Measurements from ENCODE around the gene TSHZ1. TPM values are rescaled to one million over a fixed set of nuclear protein-coding genes. Genes with fewer than 3 reads are reported as not detected.

TSHZ1 gene
- total RNA-seq, 1 donor from 2014 or later, result 12.2 TPM

DNA sequence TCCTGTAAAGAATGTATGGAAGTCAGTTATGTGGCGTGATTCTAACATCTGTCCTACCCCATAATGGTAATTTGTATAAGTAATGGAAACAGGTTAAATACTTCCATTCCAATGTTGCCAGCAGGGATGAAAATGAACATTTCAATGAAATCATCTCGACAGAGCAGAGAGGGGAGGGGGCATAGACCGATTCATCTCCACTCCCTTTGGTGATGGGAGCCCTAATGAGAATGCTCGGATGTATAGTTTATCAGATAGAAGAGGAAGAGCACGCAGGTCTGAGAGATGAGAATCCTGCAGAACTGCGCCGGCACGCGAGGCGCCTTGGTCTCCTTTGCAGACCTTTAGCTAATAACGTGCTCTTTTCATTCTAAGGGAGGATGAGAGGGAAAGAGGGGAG lies 61.4 kb downstream of the TSHZ1 start:
- H3K27me3 Mint-ChIP-seq (ENCODE audit: unreplicated experiment), result no peaks in the 10 kb centered on the region
- peaks cover 3% of the 10 kb centered on the region for H3K4me1 Mint-ChIP-seq (ENCODE audit: unreplicated experiment)
- TF ChIP-seq, protein P1, sequence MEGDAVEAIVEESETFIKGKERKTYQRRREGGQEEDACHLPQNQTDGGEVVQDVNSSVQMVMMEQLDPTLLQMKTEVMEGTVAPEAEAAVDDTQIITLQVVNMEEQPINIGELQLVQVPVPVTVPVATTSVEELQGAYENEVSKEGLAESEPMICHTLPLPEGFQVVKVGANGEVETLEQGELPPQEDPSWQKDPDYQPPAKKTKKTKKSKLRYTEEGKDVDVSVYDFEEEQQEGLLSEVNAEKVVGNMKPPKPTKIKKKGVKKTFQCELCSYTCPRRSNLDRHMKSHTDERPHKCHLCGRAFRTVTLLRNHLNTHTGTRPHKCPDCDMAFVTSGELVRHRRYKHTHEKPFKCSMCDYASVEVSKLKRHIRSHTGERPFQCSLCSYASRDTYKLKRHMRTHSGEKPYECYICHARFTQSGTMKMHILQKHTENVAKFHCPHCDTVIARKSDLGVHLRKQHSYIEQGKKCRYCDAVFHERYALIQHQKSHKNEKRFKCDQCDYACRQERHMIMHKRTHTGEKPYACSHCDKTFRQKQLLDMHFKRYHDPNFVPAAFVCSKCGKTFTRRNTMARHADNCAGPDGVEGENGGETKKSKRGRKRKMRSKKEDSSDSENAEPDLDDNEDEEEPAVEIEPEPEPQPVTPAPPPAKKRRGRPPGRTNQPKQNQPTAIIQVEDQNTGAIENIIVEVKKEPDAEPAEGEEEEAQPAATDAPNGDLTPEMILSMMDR (IDR thresholded peaks at IDR 0.05), result no peak
- no peak overlapping the region for H3K4me3 Mint-ChIP-seq (ENCODE audit: unreplicated experiment)
- no peak overlapping the region for H3K27ac Mint-ChIP-seq (ENCODE audit: unreplicated experiment)
- no peak for DNase-seq (ENCODE audit: extremely low spot score, unreplicated experiment)
- no peaks in the 10 kb centered on the region for H3K9me3 Mint-ChIP-seq (ENCODE audit: unreplicated experiment)
- H3K36me3 Mint-ChIP-seq (ENCODE audit: unreplicated experiment), result no peaks in the 10 kb centered on the region

DNA sequence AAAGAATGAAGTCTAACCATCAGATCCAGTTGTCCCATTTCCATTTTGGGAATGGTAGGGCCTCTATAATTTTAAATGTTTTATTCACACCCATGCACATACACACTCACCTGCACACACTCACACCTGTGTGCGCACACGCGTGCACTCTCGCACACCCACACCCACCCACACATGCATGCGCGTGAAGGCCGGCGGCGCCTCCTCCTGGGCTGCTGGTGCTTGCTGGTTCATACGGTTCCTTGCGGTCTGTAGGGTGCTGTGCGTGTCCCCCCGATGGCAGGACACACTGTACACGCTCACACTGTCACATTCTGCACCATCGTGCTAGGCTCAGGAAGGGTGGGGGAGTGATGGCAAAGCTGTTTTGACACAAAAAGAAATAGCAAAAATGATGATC lies 63.2 kb downstream of the TSHZ1 start:
- no peak overlapping the region for H3K27ac Mint-ChIP-seq (ENCODE audit: unreplicated experiment)
- DNase-seq (ENCODE audit: extremely low spot score, unreplicated experiment), result no peak
- no peaks in the 10 kb centered on the region for H3K9me3 Mint-ChIP-seq (ENCODE audit: unreplicated experiment)
- TF ChIP-seq, protein P1 (IDR thresholded peaks at IDR 0.05), result no peak
- H3K4me1 Mint-ChIP-seq (ENCODE audit: unreplicated experiment), result peaks cover 6% of the 10 kb centered on the region
- H3K27me3 Mint-ChIP-seq (ENCODE audit: unreplicated experiment), result no peaks in the 10 kb centered on the region
- no peak overlapping the region for H3K4me3 Mint-ChIP-seq (ENCODE audit: unreplicated experiment)
- no peaks in the 10 kb centered on the region for H3K36me3 Mint-ChIP-seq (ENCODE audit: unreplicated experiment)

DNA sequence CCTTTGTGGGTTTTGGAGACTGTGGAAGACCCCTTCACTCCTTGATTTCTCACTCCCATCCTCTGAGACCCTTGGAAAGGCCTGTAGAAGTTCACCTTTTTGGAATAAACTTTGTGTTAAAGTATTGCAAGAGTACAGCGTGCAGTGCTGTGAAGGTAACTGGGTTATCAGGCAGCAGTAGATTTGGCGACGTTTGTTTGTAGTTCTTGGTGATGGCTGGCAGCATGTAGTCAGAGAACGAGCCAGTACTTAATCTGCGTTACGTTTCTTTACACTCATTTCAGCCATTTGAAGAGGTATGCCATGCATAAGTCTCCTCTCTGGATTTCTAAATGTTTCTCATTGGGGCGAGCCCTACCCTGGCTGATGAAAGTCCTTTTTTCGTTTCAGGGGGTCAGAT lies 64.6 kb downstream of the TSHZ1 start:
- Mint-ChIP-seq H3K27ac (ENCODE audit: unreplicated experiment) (no peak overlapping the region), H3K4me3 (ENCODE audit: unreplicated experiment) (no peak overlapping the region), H3K9me3 (ENCODE audit: unreplicated experiment) (no peaks in the 10 kb centered on the region), H3K27me3 (ENCODE audit: unreplicated experiment) (no peaks in the 10 kb centered on the region), H3K36me3 (ENCODE audit: unreplicated experiment) (no peaks in the 10 kb centered on the region), H3K4me1 (ENCODE audit: unreplicated experiment) (peaks cover 5% of the 10 kb centered on the region)
- DNase-seq (ENCODE audit: extremely low spot score, unreplicated experiment), result no peak
- TF ChIP-seq, protein P1 (IDR thresholded peaks at IDR 0.05), result no peak

DNA sequence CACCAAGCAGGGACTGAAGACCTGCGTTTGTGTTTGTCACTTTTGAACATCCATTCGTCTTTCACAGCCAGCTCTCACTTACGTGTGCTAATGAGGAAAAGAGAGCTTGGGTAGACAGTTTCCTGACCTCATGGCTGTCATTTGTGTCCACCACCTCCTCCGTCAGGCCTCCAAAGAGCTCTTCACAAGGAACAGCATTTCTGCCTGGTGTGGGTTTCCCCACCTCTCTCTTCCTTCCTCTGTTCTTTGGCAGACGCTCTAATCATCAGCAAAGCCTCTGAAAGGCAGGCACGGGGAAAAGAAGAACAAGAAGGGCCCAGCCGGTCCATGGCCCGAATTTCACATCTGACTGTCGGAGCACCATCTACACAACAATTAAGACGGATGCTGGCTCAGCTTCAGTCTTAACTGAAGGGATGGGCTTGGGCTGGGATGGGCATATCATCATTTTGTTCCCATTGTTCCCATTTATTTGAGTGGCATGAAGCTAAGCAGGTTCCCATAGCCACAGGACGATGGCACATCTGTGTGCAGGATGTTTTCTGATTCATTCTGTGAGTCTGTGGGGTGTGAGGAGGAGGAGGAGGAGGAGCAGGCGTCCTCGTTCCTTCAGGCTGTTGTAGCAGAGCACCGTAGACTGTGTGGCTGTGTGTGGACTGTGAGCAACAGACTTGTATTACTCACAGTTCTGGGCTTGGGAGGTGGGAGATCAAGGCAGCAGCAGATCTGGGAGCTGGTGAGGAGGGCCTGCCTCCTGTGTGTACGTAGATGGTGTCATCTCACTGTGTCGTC lies 66.4 kb downstream of the TSHZ1 start:
- Mint-ChIP-seq H3K4me3 (ENCODE audit: unreplicated experiment) (no peak overlapping the region), H3K4me1 (ENCODE audit: unreplicated experiment) (peaks cover 10% of the 10 kb centered on the region), H3K27ac (ENCODE audit: unreplicated experiment) (no peak overlapping the region), H3K27me3 (ENCODE audit: unreplicated experiment) (no peaks in the 10 kb centered on the region), H3K36me3 (ENCODE audit: unreplicated experiment) (no peaks in the 10 kb centered on the region), H3K9me3 (ENCODE audit: unreplicated experiment) (no peaks in the 10 kb centered on the region)
- DNase-seq (ENCODE audit: extremely low spot score, unreplicated experiment), result no peak
- TF ChIP-seq, protein P1 (IDR thresholded peaks at IDR 0.05), result no peak

DNA sequence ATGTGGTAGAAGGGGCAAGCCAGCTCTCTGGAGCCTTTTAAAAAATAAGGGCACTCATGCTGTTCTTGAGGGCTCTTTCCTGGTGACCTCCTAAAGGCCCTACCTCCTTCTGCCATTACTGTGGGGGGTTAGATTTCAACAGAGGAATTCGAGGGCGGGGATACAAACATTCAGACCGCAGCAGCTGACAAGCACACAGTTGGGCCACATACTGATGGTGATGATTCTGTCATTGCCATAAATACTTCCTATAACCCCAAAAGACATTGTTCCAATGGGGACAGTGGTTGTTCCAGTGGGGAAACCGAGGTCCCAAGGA lies 67.0 kb downstream of the TSHZ1 start:
- H3K36me3 Mint-ChIP-seq (ENCODE audit: unreplicated experiment), result no peaks in the 10 kb centered on the region
- no peaks in the 10 kb centered on the region for H3K9me3 Mint-ChIP-seq (ENCODE audit: unreplicated experiment)
- H3K27ac Mint-ChIP-seq (ENCODE audit: unreplicated experiment), result no peak overlapping the region
- TF ChIP-seq, protein P1 (IDR thresholded peaks at IDR 0.05), result no peak
- peaks cover 10% of the 10 kb centered on the region for H3K4me1 Mint-ChIP-seq (ENCODE audit: unreplicated experiment)
- H3K27me3 Mint-ChIP-seq (ENCODE audit: unreplicated experiment), result no peaks in the 10 kb centered on the region
- no peak overlapping the region for H3K4me3 Mint-ChIP-seq (ENCODE audit: unreplicated experiment)
- DNase-seq (ENCODE audit: extremely low spot score, unreplicated experiment), result no peak
